ENCODE measurements around the gene EVX2. TPM values are rescaled to one million over a fixed set of nuclear protein-coding genes. Genes with fewer than 3 reads are reported as not detected.

EVX2 gene
- total and polyA plus RNA-seq, 2 of the 13 experiments (the other 11 are each of a cell fraction or from before 2014, with no cell fraction given) = not detected

DNA sequence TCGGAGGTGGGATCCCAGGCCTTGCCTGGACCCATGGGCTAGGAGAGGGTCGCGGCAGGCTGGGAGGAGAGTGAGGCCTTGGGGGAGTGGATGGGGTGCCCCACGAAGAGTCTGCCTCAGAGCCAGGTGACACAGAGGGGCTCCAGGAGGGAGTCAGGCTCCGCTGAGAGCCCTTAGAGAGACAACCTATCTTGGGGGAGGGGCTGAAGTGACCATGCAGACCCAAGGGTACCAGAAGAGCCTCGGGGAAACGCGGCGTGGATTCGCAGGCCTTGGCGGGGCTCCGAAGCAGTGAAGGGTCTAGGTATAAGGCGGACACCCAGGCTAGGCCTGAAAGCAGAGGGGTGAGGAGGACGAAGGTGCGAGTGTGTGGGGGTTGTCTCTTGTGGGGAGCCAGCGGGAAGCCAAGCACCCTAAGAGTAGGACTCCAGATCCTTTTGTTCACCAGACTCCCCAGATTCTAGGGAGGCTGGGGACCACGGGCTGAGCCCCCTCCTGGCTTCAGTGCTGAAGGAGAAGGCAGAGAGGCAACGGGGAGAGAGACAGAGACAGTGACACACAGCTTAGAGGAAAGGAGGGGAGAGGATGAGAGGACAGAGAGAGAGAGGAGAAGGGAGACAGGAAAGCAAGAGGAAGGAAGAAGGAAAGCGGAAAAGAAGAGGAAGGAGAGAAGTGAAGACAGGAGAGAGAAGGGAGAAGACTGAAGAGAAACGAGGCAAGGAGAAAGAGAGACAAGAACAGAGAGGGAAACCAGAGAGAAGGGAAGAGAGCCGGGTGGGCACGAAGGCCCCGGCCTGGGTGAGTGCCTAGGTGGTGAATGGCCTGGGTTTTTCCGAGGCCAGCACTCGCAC, 22.2 kb upstream of the EVX2 start:
- H3K9me3 ChIP-seq (ENCODE audit: low read length) = no peaks in the 10 kb centered on the region
- no peak overlapping the region for H2AFZ ChIP-seq (ENCODE audit: low read length)
- CTCF ChIA-PET (ENCODE audit: low intra/inter-chr PET ratio, low total read pairs) = no interaction called here
- H3K4me1 ChIP-seq (ENCODE audit: insufficient read depth, low read length) = no peaks in the 10 kb centered on the region
- FAIRE-seq = no peak
- DNase-seq (ENCODE audit: low spot score) = no peak
- POLR2A ChIA-PET = no interaction called here
- TF ChIP-seq EZH2 (conservative IDR thresholded peaks at IDR 0.05; ENCODE audit: low read depth, low read length) (peak; percentile 77), HDAC1 (CRISPR knock-in tag; IDR thresholded peaks at IDR 0.05) (no peak), RCOR2 (CRISPR knock-in tag; IDR thresholded peaks at IDR 0.05) (no peak), FOXK2 (IDR thresholded peaks at IDR 0.05) (0 out of 2 replicates have a peak, but pooled peaks have one; percentile 16), SALL2 (CRISPR knock-in tag; IDR thresholded peaks at IDR 0.05) (no peak), LCORL (IDR thresholded peaks at IDR 0.05) (0 out of 2 replicates have a peak, but pooled peaks have one; percentile 31), LCORL (CRISPR knock-in tag; IDR thresholded peaks at IDR 0.05) (no peak), PLRG1 (conservative IDR thresholded peaks at IDR 0.05) (peak; percentile 89; the same call in 1 of the 2 replicates), FOXA1 (IDR thresholded peaks at IDR 0.05) (0 out of 2 replicates have a peak, but pooled peaks have one; percentile 23), FOXA1 (CRISPR knock-in tag; IDR thresholded peaks at IDR 0.05) (no peak)
- H3K36me3 ChIP-seq (replicated peaks in 1 of 2; ENCODE audit: control insufficient read depth in 1 of 2, insufficient read depth in 2 of 2, low read length in 2 of 2) = no peaks in the 10 kb centered on the region
- H3K27ac ChIP-seq (ENCODE audit: extremely low read length, insufficient read depth, low read length) = no peak overlapping the region
- in situ Hi-C loops (cut with HindIII; ENCODE audit: extremely low pct_ligation_motif_present, low pct_unique_long_range_greater_than_20kb) (loop anchor here (10.0 kb wide), 1 partner anchor 1071 kb away; no protein-coding TSS in a partner anchor), intact Hi-C loops (cut with micrococcal nuclease; ENCODE audit: unreplicated experiment) (no loop called here)
- WGBS (ENCODE audit: low lambda C conversion rate) = 26% methylated on average over 25 of the region's 25 CpGs
- no peaks in the 10 kb centered on the region for H3K79me2 ChIP-seq (ENCODE audit: insufficient read depth, low read length)
- H3K27me3 ChIP-seq (ENCODE audit: control insufficient read depth in 1 of 2, insufficient read depth in 2 of 2, low read length in 2 of 2) = peaks cover 28 to 90% of the 10 kb centered on the region in 2 experiments
- no peak overlapping the region for H3K9ac ChIP-seq (ENCODE audit: insufficient read depth, low read depth, low read length)
- H3K4me2 ChIP-seq (ENCODE audit: low read depth, low read length) = peak overlapping the region; percentile 21; the same call in 1 of the 2 replicates
- peak overlapping the region in 1 of 3 experiments; percentile 33; a peak in 1 of 6 replicates for H3K4me3 ChIP-seq (replicated peaks in 1 of 3; ENCODE audit: insufficient read depth in 1 of 3, low read depth in 2 of 3, low read length in 3 of 3)
- peak; percentile 5 for ATAC-seq
- BruUV-seq (replicated peaks) = no TSS peak
- H4K20me1 ChIP-seq (ENCODE audit: insufficient read depth, low read length) = no peaks in the 10 kb centered on the region; the same call in 1 of the 2 replicates

Data from HepG2 (cell line).